B cell (primary cell): Measurements from ENCODE around the gene UBA1. TPM values are rescaled to one million over a fixed set of nuclear protein-coding genes. Genes with fewer than 3 reads are reported as not detected.

Source experiments
- ATAC-seq: fragments of 200-7000 bp; cut with Tn5 transposase; one replicate; pipeline ENCODE4 v1.10.0; 2021; ENCODE audit warnings: low read depth, mild to moderate bottlenecking, moderate number of reproducible peaks, moderate library complexity
- CTCF ChIA-PET: fragments of 350-600 bp; sonication (Branson Sonifier 250); formaldehyde crosslinking; loops from one replicate; lab custom pipeline; 2021; ENCODE audit warnings: antibody characterized with exemption, inconsistent platforms; lab: Charles Lee
- POLR2A ChIA-PET: fragments of 350-600 bp; sonication (Branson Sonifier 250); formaldehyde crosslinking; loops from one replicate; lab custom pipeline; 2021; ENCODE audit warnings: antibody characterized with exemption; lab: Charles Lee
- DNase-seq: peaks from one replicate; pipeline ENCODE4 v3.0.0; 2013
- H2AFZ ChIP-seq: 2 replicates; pipeline ENCODE4 v1.6.1; 2012; ENCODE audit warnings: mild to moderate bottlenecking, low read depth, low read length; ENCODE audit not compliant: insufficient read depth, poor library complexity, severe bottlenecking
- H3K27ac ChIP-seq, 2 donors: 1 replicate in 1 of 2; 2 replicates in 1 of 2; pipeline ENCODE4 v1.5.1; 2012 to 2013; ENCODE audit warnings: low read length in 2 of 2, mild to moderate bottlenecking in 2 of 2, moderate library complexity in 1 of 2
- H3K27me3 ChIP-seq, 4 experiments: fragments of 200-600 bp in 1 of 4; sonication (generic) in 1 of 4; replicated peaks in 1 of 4; 1 replicate in 2 of 4; 2 replicates in 2 of 4; pipeline versions ENCODE4 v1.6.1 to v1.7.0; 2013 to 2016; ENCODE audit warnings: low read length in 3 of 4, mild to moderate bottlenecking in 2 of 4, mixed read lengths in 1 of 4, moderate library complexity in 1 of 4; ENCODE audit not compliant: insufficient read depth in 4 of 4, control insufficient read depth in 3 of 4; ENCODE audit errors: control extremely low read depth in 1 of 4
- H3K36me3 ChIP-seq, 2 experiments: replicated peaks in 1 of 2; 1 replicate in 1 of 2; 2 replicates in 1 of 2; pipeline versions ENCODE4 v1.6.1 to v1.7.1; 2013; ENCODE audit warnings: low read length in 1 of 2; ENCODE audit not compliant: insufficient read depth in 2 of 2, control insufficient read depth in 1 of 2; ENCODE audit errors: control extremely low read depth in 1 of 2, extremely low read depth in 1 of 2
- H3K4me1 ChIP-seq, 2 donors: fragments of 200-600 bp in 1 of 2; sonication (generic) in 1 of 2; 1 replicate in 1 of 2; 2 replicates in 1 of 2; pipeline versions ENCODE4 v1.5.1 to v1.6.1; 2013 to 2017; ENCODE audit warnings: low read length in 2 of 2; ENCODE audit not compliant: control insufficient read depth in 2 of 2, insufficient read depth in 2 of 2
- H3K4me2 ChIP-seq: replicated peaks from 2 replicates; pipeline ENCODE3; 2012; ENCODE audit warnings: mild to moderate bottlenecking, low read depth, low read length; ENCODE audit not compliant: poor library complexity, severe bottlenecking
- H3K4me3 ChIP-seq, 5 experiments: fragments of 200-600 bp in 1 of 5; sonication (generic) in 1 of 5; 1 replicate in 3 of 5; 2 replicates in 2 of 5; pipeline versions ENCODE4 v1.5.1 to v1.7.0; 2011 to 2016; ENCODE audit warnings: low read length in 4 of 5, mild to moderate bottlenecking in 4 of 5, low read depth in 2 of 5, control low read depth in 1 of 5, moderate library complexity in 1 of 5; ENCODE audit not compliant: insufficient read depth in 1 of 5; ENCODE audit errors: control extremely low read depth in 1 of 5, extremely low read depth in 1 of 5
- H3K79me2 ChIP-seq: fragments of 200-600 bp; sonication (generic); one replicate; pipeline ENCODE4 v1.6.0; 2016; ENCODE audit warnings: low read length; ENCODE audit not compliant: control insufficient read depth, insufficient read depth
- H3K9ac ChIP-seq: fragments of 200-600 bp; sonication (generic); 2 replicates; pipeline ENCODE4 v1.6.1; 2017; ENCODE audit warnings: mild to moderate bottlenecking, low read length, moderate library complexity
- H3K9me3 ChIP-seq, 3 donors: one replicate each; pipeline versions ENCODE4 v1.6.1 to v1.7.1; 2013; ENCODE audit warnings: low read length in 2 of 3; ENCODE audit not compliant: control insufficient read depth in 2 of 3, insufficient read depth in 1 of 3; ENCODE audit errors: control extremely low read depth in 1 of 3
- H4K20me1 ChIP-seq: 2 replicates; pipeline ENCODE4 v1.6.0; 2012; ENCODE audit warnings: mild to moderate bottlenecking, low read length; ENCODE audit not compliant: insufficient read depth, control insufficient read depth, poor library complexity, severe bottlenecking
- H3K27ac Mint-ChIP-seq: one replicate; pipeline ENCODE4 v1.8.0; 2021; ENCODE audit warnings: mixed read lengths
- H3K27me3 Mint-ChIP-seq: one replicate; pipeline ENCODE4 v1.8.0; 2021; ENCODE audit warnings: mixed read lengths
- H3K4me1 Mint-ChIP-seq: one replicate; pipeline ENCODE4 v1.8.0; 2021; ENCODE audit warnings: mixed read lengths
- H3K4me3 Mint-ChIP-seq: one replicate; pipeline ENCODE4 v1.8.0; 2021; ENCODE audit warnings: mixed read lengths
- H3K9me3 Mint-ChIP-seq: one replicate; pipeline ENCODE4 v1.8.0; 2022; ENCODE audit warnings: mixed read lengths; ENCODE audit not compliant: insufficient read depth
- EZH2 ChIP-seq: IDR thresholded peaks from 2 replicates; pipeline ENCODE4 v1.6.1; 2012; ENCODE audit warnings: borderline replicate concordance, low read depth, mild to moderate bottlenecking, moderate library complexity, low read length; ENCODE audit not compliant: insufficient read depth, poor library complexity, severe bottlenecking
- WGBS: methylation state at CpG from one replicate; pipeline ENCODE4 v1.1.5; 2013; ENCODE audit warnings: missing lambda C conversion rate; ENCODE audit not compliant: insufficient coverage; 5-methylcytosine and 5-hydroxymethylcytosine counted together
- intact Hi-C: fragments of 100-400 bp; cut with micrococcal nuclease; formaldehyde crosslinking; loops from one replicate; pipeline ENCODE4 v1.10.0; 2022
- polyA plus RNA-seq: library from polyadenylated mRNA; depleted of rRNA; stranded (reverse); fragments of >200 nt; gene quantifications from 2 replicates; pipeline ENCODE4 v1.2.3, GENCODE V29; 2012
- total RNA-seq, 2 donors: library from RNA; stranded (reverse); fragments of 120-200 nt in 1 of 2; gene quantifications; 1 replicate in 1 of 2; 2 replicates in 1 of 2; pipeline versions ENCODE4 v1.2.3 to v1.2.4, GENCODE V29; 2013 to 2022
- TF ChIP-seq, protein P1 (sequence below): fragments of 200-600 bp; IDR thresholded peaks from one replicate; pipeline ENCODE4 v1.8.0; 2022; ENCODE audit warnings: antibody characterized with exemption, mild to moderate bottlenecking

The UBA1 gene
- total and polyA plus RNA-seq, 2 donors (not counting 1 experiment from before 2014, with no cell fraction given) = 166 to 211 TPM

- H3K4me2 ChIP-seq = peak overlapping the region; percentile 96
- no peaks in the 10 kb centered on the region for H3K9me3 ChIP-seq
- peak overlapping the region; percentile 57 for H2AFZ ChIP-seq
- Mint-ChIP-seq H3K9me3 (no peaks in the 10 kb centered on the region), H3K27me3 (no peaks in the 10 kb centered on the region), H3K27ac (peak overlapping the region; percentile 100), H3K4me3 (peak overlapping the region; percentile 96), H3K4me1 (peaks cover 39% of the 10 kb centered on the region)
- H3K9ac ChIP-seq = peak overlapping the region; percentile 67
- peaks cover 29% of the 10 kb centered on the region for H3K79me2 ChIP-seq
- peaks cover 26 to 27% of the 10 kb centered on the region in 2 donors for H3K4me1 ChIP-seq
- intact Hi-C loops = loop anchor here (1.0 to 10.0 kb wide), 4 partner anchors 24 to 1698 kb away; partner anchors contain the start of genes PIM2, SLC35A2, SLC9A7 and UBA1
- WGBS = 67% methylated on average over 1 of the region's 22 CpGs
- DNase-seq (no peak), ATAC-seq (no peak)
- ChIA-PET POLR2A (interaction anchor here (0.9 to 1.3 kb wide), 6 partner anchors 12 to 339 kb away, joined by 3 to 16 read pairs (median 3); partner anchors contain the start of genes NDUFB11, RBM10 and USP11), CTCF (interaction anchor here (0.7 to 1.4 kb wide), 2 partner anchors 22 to 168 kb away, joined by 3 to 6 read pairs; no protein-coding TSS in a partner anchor)
- no peak for TF ChIP-seq EZH2
- TF ChIP-seq, protein P1, sequence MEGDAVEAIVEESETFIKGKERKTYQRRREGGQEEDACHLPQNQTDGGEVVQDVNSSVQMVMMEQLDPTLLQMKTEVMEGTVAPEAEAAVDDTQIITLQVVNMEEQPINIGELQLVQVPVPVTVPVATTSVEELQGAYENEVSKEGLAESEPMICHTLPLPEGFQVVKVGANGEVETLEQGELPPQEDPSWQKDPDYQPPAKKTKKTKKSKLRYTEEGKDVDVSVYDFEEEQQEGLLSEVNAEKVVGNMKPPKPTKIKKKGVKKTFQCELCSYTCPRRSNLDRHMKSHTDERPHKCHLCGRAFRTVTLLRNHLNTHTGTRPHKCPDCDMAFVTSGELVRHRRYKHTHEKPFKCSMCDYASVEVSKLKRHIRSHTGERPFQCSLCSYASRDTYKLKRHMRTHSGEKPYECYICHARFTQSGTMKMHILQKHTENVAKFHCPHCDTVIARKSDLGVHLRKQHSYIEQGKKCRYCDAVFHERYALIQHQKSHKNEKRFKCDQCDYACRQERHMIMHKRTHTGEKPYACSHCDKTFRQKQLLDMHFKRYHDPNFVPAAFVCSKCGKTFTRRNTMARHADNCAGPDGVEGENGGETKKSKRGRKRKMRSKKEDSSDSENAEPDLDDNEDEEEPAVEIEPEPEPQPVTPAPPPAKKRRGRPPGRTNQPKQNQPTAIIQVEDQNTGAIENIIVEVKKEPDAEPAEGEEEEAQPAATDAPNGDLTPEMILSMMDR = no peak
- peaks cover 22% of the 10 kb centered on the region for H4K20me1 ChIP-seq
- peaks cover 0 to 32% of the 10 kb centered on the region in 2 experiments for H3K36me3 ChIP-seq
- H3K4me3 ChIP-seq = peak overlapping the region; percentile 23 to 81 (median 52)
- H3K27me3 ChIP-seq = no peaks in the 10 kb centered on the region
- peak overlapping the region; percentile 85 to 94 for H3K27ac ChIP-seq
Measured at GRCh38 chrX:47217121-47217851, 23.7 kb downstream of the UBA1 start.
